GM12878 (cell line): ENCODE measurements around the gene KRTAP29-1. TPM values are rescaled to one million over a fixed set of nuclear protein-coding genes. Genes with fewer than 3 reads are reported as not detected.

Experiments
- ATAC-seq: fragments of 200-7000 bp; cut with Tn5 transposase; 3 replicates; pipeline ENCODE4 v1.9.1; 2020; ENCODE audit warnings: mild to moderate bottlenecking, moderate library complexity
- BruUV-seq: library from RNA; stranded (reverse); fragments of 400-500 nt; replicated peaks from 2 replicates; lab custom pipeline; 2021; lab: Mats Ljungman, UMichigan
- CTCF ChIA-PET: fragments of 300-600 bp; sonication (Branson Sonifier 250); formaldehyde crosslinking; extraction: SDS; loops from one replicate; lab custom pipeline; 2021; ENCODE audit warnings: inconsistent platforms; lab: Yijun Ruan, JAX
- POLR2A ChIA-PET: fragments of 350-600 bp; formaldehyde crosslinking; extraction: SDS; loops from one replicate; lab custom pipeline; 2021; ENCODE audit warnings: inconsistent platforms; lab: Charles Lee
- RAD21 ChIA-PET: fragments of 300-600 bp; sonication (Branson Sonifier 250); formaldehyde crosslinking; loops from one replicate; lab custom pipeline; 2023; ENCODE audit warnings: antibody characterized with exemption; ENCODE audit not compliant: unreplicated experiment; lab: Charles Lee
- SMC1A ChIA-PET: fragments of 300-600 bp; sonication (Branson Sonifier 250); formaldehyde crosslinking; loops from one replicate; lab custom pipeline; 2023; ENCODE audit not compliant: unreplicated experiment, uncharacterized antibody; lab: Charles Lee
- DNase-seq: peaks from one replicate; pipeline ENCODE4 v3.0.0-alpha.2; 2011; ENCODE audit warnings: low read depth, low spot score
- FAIRE-seq: peaks from 3 replicates; lab custom pipeline; 2011; peaks lifted over from hg19 to GRCh38; lab: Jason Lieb, UNC
- H2AFZ ChIP-seq: 2 replicates; pipeline ENCODE4 v1.6.0; 2011; ENCODE audit warnings: low read depth, low read length, control low read depth; ENCODE audit not compliant: control insufficient read depth
- H3K27ac ChIP-seq: 2 replicates; pipeline ENCODE4 v1.5.1; 2011; ENCODE audit warnings: control low read depth; ENCODE audit not compliant: control insufficient read depth, insufficient read depth
- H3K27me3 ChIP-seq, 2 experiments: replicated peaks in 1 of 2; 2 replicates each; pipeline versions ENCODE4 v1.6.0 to v1.6.1; 2011; ENCODE audit warnings: low read length in 1 of 2; ENCODE audit not compliant: control insufficient read depth in 2 of 2, insufficient read depth in 2 of 2
- H3K36me3 ChIP-seq, 2 experiments: 2 replicates each; pipeline ENCODE4 v1.5.1; 2011; ENCODE audit warnings: low read length in 1 of 2; ENCODE audit not compliant: control insufficient read depth in 2 of 2, insufficient read depth in 2 of 2
- H3K4me1 ChIP-seq: 2 replicates; pipeline ENCODE4 v1.6.1; 2011; ENCODE audit warnings: mild to moderate bottlenecking, low read length, moderate library complexity, mixed read lengths; ENCODE audit not compliant: control insufficient read depth, insufficient read depth
- H3K4me2 ChIP-seq: 2 replicates; pipeline ENCODE4 v1.6.0; 2011; ENCODE audit warnings: control low read depth; ENCODE audit not compliant: control insufficient read depth, insufficient read depth
- H3K4me3 ChIP-seq: fragments of 200-600 bp; sonication (generic); 2 replicates; pipeline ENCODE4 v1.5.1; 2016
- H3K79me2 ChIP-seq: 2 replicates; pipeline ENCODE4 v1.6.0; 2011; ENCODE audit warnings: low read length; ENCODE audit not compliant: control insufficient read depth, insufficient read depth
- H3K9ac ChIP-seq: 2 replicates; pipeline ENCODE4 v1.8.0; 2011; ENCODE audit warnings: low read length, control low read depth, mixed read lengths; ENCODE audit not compliant: control insufficient read depth, insufficient read depth
- H3K9me3 ChIP-seq: replicated peaks from 3 replicates; pipeline ENCODE4 v1.5.1; 2011; ENCODE audit warnings: mild to moderate bottlenecking, low read length; ENCODE audit not compliant: control insufficient read depth, insufficient read depth
- H4K20me1 ChIP-seq: 2 replicates; pipeline ENCODE4 v1.6.0; 2011; ENCODE audit not compliant: control insufficient read depth, insufficient read depth
- ASH2L ChIP-seq: fragments of 300-600, 200-600 bp; sonication (generic); IDR thresholded peaks from 2 replicates; pipeline ENCODE4 v1.6.1; 2017; ENCODE audit warnings: low read depth, mild to moderate bottlenecking, borderline replicate concordance
- CHD4 ChIP-seq: fragments of 200-600 bp; sonication (generic); IDR thresholded peaks from 2 replicates; pipeline ENCODE4 v1.6.1; 2016; ENCODE audit warnings: mild to moderate bottlenecking
- CREB1 ChIP-seq: IDR thresholded peaks from 2 replicates; pipeline ENCODE4 v1.6.1; 2012; ENCODE audit warnings: low read depth, mild to moderate bottlenecking, inconsistent platforms
- IKZF2 ChIP-seq, 2 experiments: fragments of 450-650 bp; IDR thresholded peaks; 2 replicates each; pipeline ENCODE4 v1.6.1; 2017; ENCODE audit warnings: mild to moderate bottlenecking in 2 of 2, moderate library complexity in 2 of 2
- MEF2B ChIP-seq: fragments of 450-650 bp; IDR thresholded peaks from 2 replicates; pipeline ENCODE4 v1.6.1; 2018; ENCODE audit warnings: mild to moderate bottlenecking, moderate library complexity; ENCODE audit not compliant: partially characterized antibody, poor library complexity, severe bottlenecking
- MTA3 ChIP-seq: IDR thresholded peaks from 2 replicates; pipeline ENCODE4 v1.6.1; 2012; ENCODE audit warnings: low read length, inconsistent platforms, borderline replicate concordance
- SMAD1 ChIP-seq: fragments of 450-650 bp; IDR thresholded peaks from 2 replicates; pipeline ENCODE4 v1.6.1; 2018; ENCODE audit warnings: mild to moderate bottlenecking, low read depth; ENCODE audit not compliant: partially characterized antibody
- SPI1 ChIP-seq: IDR thresholded peaks from 2 replicates; pipeline ENCODE4 v1.6.1; 2011; ENCODE audit warnings: low read depth, mild to moderate bottlenecking, low read length, moderate library complexity, borderline replicate concordance; ENCODE audit not compliant: insufficient read depth
- WGBS: methylation state at CpG from one replicate; pipeline ENCODE4 v1.1.6; 2016; ENCODE audit warnings: low lambda C conversion rate; ENCODE audit not compliant: insufficient replicate concordance, insufficient coverage; ENCODE audit errors: missing lambda C conversion rate; 5-methylcytosine and 5-hydroxymethylcytosine counted together
- in situ Hi-C: fragments of 300-500 bp; cut with MboI; formaldehyde crosslinking; loops from 9 replicates; pipeline ENCODE4 v1.14.3; 2018; ENCODE audit warnings: mixed read lengths
- intact Hi-C: fragments of 100-400 bp; cut with micrococcal nuclease; formaldehyde crosslinking; loops from one replicate; pipeline ENCODE4 v1.14.2; 2022; ENCODE audit not compliant: unreplicated experiment
- polyA plus RNA-seq, 11 experiments: library from polyadenylated mRNA; depleted of rRNA in 4 of 11; unstranded in 6 of 11; stranded (reverse) in 5 of 11; fragments of >200 nt; fragmentation: Nextera tagmentation in 4 of 11; fragmentation: Illumina TruSeq in 1 of 11; extraction: Ambion mirVana in 4 of 11; extraction: Trizol in 1 of 11; gene quantifications; 1 replicate in 1 of 11; 2 replicates in 10 of 11; pipeline versions ENCODE4 v1.2.1 to v1.2.3, GENCODE V29; 2011 to 2016; ENCODE audit warnings: inconsistent platforms in 2 of 11, missing spikeins in 2 of 11, low read depth in 1 of 11
- total RNA-seq, 4 experiments: library from RNA; depleted of rRNA in 3 of 4; stranded (reverse); fragments of >200 nt in 3 of 4; fragmentation: Illumina TruSeq in 1 of 4; extraction: Trizol in 1 of 4; gene quantifications; 2 replicates each; pipeline versions ENCODE4 v1.2.1 to v1.2.3, GENCODE V29; 2013 to 2021
- TF ChIP-seq, protein P1 (sequence below): IDR thresholded peaks from 2 replicates; pipeline ENCODE4 v1.6.1; 2011; ENCODE audit warnings: low read depth, low read length, improper control_type of control experiment, borderline replicate concordance

The KRTAP29-1 gene
- total and polyA plus RNA-seq, 10 of the 15 experiments (the other 5 are each of a cell fraction or from before 2014, with no cell fraction given) = 1.9 TPM; not detected in 9

DNA sequence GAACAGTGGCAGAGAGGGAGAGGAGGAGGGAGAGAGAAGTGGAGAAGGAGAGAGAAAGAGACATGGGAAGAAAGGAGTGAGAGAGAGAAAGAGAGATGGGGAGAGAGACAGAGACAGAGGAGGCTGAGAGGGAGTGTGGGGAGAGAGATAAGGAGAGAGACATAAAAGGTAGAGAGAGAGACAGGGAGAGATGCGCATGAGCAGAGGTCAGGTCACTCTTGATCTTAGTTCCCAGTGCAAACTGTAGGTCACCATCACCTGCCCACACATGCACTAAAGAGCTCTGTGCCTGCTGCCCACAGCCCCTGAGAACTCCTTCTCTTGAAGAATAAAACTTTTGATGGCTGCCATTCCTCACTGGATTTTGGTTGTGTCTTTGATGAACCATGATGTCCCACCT is 33.1 kb upstream of the KRTAP29-1 start (continued):
- TF ChIP-seq, protein P1, sequence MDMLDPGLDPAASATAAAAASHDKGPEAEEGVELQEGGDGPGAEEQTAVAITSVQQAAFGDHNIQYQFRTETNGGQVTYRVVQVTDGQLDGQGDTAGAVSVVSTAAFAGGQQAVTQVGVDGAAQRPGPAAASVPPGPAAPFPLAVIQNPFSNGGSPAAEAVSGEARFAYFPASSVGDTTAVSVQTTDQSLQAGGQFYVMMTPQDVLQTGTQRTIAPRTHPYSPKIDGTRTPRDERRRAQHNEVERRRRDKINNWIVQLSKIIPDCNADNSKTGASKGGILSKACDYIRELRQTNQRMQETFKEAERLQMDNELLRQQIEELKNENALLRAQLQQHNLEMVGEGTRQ = no peak
- no peak for TF ChIP-seq SMAD1
- TF ChIP-seq ASH2L = no peak
- TF ChIP-seq MTA3 = no peak
- TF ChIP-seq CHD4 = no peak
- no peak for TF ChIP-seq IKZF2 (IDR thresholded peaks at IDR 0.05)
- TF ChIP-seq, all 136 proteins: peak for 0

DNA sequence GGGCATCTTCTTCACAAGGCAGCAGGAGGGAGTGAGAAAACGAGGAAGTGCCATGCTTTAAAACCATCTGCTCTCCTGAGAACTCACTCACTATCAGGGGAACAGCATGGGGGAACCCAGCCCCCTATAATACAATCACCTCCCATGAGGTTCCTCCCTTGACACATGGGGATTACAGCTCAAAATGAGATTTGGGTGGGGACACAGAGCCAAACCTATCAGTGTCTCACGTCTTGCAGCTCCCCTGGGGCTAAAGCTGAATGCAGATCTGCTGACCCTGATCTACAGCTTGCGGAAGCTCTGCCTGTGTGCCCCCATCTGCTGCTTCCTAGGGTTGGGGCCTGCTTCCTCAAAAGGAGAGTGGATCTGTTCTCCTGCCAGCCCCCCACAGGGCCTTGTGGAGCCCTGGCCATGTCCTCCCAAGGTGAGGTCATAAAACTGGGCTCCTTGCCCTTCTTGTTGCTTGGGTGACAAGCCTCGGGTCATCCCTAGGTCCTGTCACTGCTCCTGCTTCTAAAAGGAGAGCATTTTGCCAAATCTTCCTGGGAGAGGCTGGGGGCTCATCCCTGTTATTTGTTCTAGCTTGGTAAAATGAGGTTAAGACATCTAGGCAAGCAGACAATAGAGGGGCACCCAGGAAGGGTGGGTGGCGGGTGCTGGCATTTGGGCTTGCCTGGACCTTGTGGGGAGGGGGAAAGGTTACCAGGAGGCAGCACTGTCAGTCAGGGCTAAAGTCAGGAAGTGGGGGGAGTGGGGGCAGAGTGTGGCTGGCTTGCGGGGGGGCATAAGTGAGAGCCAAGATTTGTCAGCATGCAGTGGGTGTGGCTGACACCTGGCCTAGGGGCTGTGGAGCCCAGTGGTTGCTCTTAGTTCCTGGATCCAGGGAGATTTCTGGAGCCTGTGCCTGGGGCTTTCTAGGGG is 32.0 kb upstream of the KRTAP29-1 start:
- Histone ChIP-seq H3K79me2 (no peaks in the 10 kb centered on the region), H2AFZ (no peak overlapping the region), H3K4me1 (peaks cover 7% of the 10 kb centered on the region), H3K4me3 (no peak overlapping the region), H4K20me1 (no peaks in the 10 kb centered on the region), H3K4me2 (no peak overlapping the region), H3K9ac (no peak overlapping the region), H3K27ac (no peak overlapping the region), H3K9me3 (no peaks in the 10 kb centered on the region; the same call in 2 of the 3 replicates), H3K36me3 (no peaks in the 10 kb centered on the region), H3K27me3 (no peaks in the 10 kb centered on the region)
- RAD21 ChIA-PET = no interaction called here
- BruUV-seq = no TSS peak
- CTCF ChIA-PET = interaction anchor here (0.6 to 3.2 kb wide), 2 partner anchors 12 to 22 kb away, joined by 3 to 14 read pairs; no protein-coding TSS in a partner anchor
- 28% methylated on average over 6 of the region's 6 CpGs for WGBS
- DNase-seq = peak; percentile 7
- in situ Hi-C loops = no loop called here
- no peak for ATAC-seq
- POLR2A ChIA-PET = no interaction called here
- no peak for FAIRE-seq
- intact Hi-C loops = no loop called here
- SMC1A ChIA-PET = interaction anchor here (1.7 kb wide), 1 partner anchor 83 kb away, joined by 3 read pairs; no protein-coding TSS in a partner anchor
- TF ChIP-seq MEF2B = peak; percentile 79
- TF ChIP-seq SPI1 = 0 out of 2 replicates have a peak, but pooled peaks have one; percentile 17
- TF ChIP-seq CREB1 = no peak
